Peyer's patch (tissue), 4 donors: ENCODE data around the gene JAZF1.

Experiments
- CTCF ChIP-seq, 6 experiments: fragments of 450-650 bp in 4 of 6; fragments of 200-600 bp in 2 of 6; sonication (generic) in 1 of 6; IDR thresholded peaks; one replicate each; pipeline ENCODE4 v1.5.1; 2017 to 2019; ENCODE audit warnings: antibody characterized with exemption in 6 of 6, mild to moderate bottlenecking in 3 of 6, moderate library complexity in 1 of 6
- POLR2A ChIP-seq, 2 donors: fragments of 450-650 bp; IDR thresholded peaks; one replicate each; pipeline ENCODE4 v1.5.1; 2017; ENCODE audit warnings: antibody characterized with exemption in 2 of 2, mild to moderate bottlenecking in 2 of 2, moderate library complexity in 2 of 2

DNA sequence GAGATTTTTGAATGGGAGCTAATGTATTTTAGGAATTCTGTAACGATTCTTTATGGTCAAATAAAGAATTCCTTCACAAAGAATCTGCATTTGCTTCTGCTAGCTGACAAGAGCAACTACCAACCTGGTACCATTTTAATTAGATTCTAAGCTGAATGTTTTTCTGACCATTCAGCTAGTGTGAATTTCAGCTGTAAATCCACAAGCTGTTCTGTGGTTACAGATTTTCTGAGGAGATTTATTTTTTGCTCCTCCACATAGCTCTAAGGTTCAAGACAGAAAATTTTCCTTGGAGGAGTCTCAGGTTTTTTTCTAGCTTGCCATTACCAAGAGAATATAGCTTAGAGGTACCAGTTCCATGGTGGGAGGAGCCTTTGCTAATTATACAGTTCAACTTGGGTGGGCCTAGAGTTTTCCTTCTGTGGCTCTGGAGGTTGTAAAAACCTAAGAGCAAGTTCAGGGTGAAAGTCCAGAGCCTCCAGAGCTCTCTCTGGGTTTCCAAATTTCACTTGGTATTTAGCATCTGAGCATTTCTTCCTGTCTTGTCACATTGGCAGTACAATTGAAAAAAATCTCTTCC is 120.1 kb downstream of the JAZF1 start:
- no peak for TF ChIP-seq CTCF (IDR thresholded peaks at IDR 0.05)
- TF ChIP-seq POLR2A (IDR thresholded peaks at IDR 0.05), result no peak
